Stimulated activated CD8-positive, alpha-beta memory T cell treated with anti-CD3 and anti-CD28 coated beads, Interleukin-15, amount 100 ng/mL, for 4 hours (primary cell): ENCODE measurements around the gene DRAM1.
"Not testable (repeated sequence)": the region's sequence is repeated elsewhere in the genome, so short reads cannot be mapped to it uniquely, and the experiment has no call there.

Experiments
- DNase-seq, 2 donors: peaks; one replicate each; pipeline ENCODE4 v3.0.0-alpha.2; 2020; ENCODE audit warnings: low read depth in 2 of 2

Gene DRAM1

DNA sequence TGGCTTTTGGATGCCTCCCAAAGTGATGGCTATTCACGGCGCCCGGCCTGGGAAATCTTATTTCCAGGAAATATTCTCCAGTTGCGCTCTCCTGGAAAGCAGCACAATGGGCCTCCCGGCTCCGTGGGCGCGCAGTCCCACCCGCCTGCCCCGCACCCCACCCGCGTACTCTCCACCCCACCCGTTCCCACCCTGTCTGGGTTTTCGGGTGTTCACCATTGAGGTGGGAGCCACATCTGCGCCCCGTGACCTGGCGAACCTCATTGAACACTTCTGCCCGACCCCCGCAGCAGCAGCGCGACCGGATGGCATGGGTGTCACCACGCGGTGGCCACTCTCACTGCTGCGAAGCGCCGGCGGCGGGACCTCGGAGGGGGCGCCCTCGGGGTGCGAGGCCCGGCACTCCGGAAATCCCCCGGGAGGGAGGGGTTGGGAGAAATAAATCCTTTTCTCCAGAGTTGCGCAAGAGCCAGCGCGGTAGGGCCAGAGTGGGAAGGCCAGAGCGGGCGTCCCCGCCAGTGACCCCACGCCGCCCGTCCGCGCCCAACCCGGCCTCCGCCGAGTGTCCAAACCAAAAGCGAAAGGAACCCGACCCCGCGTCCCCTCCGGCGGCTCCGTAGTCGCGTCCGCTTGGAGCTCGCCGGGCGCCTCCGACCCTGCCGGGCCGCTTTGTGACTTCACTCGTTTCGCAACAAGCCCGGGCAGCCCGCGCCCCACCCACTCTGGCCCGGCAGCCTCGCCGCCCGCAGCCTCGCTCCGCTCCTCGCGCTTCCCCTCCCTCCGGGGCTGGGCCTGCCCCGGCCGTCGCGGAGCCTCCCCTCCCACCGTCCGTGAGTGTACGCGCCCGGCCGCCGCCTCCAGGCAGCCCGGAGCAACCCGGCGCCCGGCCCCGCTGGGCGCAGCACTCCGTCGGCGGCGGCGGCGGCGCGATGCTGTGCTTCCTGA lies at the start of gene DRAM1:
TSS of gene DRAM1 (plus strand) at position 720 of the 945 bp plus-strand sequence. CDS start at position 930, 210 bp downstream.
- peak; percentile 43 to 62 for DNase-seq

DNA sequence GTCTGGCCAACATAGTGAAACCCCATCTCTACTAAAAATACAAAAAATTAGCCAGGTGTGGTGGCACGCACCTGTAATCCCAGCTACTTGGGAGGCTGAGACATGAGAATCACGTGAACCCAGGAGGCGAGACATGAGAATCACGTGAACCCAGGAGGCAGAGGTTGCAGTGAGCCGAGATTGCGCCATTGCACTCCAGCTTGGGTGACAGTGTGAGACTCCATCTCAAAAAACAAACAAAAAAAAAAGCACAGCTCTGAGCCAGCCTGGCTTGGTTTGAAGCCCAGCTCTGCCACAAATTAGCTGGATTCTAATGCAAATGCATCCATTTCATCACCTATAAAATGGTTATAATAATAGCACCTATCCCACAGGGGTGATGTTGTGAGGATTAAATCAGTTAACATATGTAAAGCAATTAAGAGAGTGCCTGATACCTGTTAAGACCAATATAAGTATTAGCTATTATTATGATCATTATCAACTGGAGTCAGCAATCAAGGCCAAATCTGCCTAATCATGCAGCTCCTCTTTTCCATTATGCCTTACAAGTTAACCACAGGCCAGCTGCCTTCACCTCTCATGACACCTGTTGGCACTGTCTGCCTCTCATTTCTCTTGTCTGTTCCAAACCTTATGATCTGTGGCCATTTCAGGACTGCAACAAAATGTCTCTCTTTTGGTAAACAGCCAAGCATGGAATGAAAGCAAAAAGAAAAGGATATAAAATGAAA lies 48.8 kb upstream of the DRAM1 start:
- DNase-seq = no peak

DNA sequence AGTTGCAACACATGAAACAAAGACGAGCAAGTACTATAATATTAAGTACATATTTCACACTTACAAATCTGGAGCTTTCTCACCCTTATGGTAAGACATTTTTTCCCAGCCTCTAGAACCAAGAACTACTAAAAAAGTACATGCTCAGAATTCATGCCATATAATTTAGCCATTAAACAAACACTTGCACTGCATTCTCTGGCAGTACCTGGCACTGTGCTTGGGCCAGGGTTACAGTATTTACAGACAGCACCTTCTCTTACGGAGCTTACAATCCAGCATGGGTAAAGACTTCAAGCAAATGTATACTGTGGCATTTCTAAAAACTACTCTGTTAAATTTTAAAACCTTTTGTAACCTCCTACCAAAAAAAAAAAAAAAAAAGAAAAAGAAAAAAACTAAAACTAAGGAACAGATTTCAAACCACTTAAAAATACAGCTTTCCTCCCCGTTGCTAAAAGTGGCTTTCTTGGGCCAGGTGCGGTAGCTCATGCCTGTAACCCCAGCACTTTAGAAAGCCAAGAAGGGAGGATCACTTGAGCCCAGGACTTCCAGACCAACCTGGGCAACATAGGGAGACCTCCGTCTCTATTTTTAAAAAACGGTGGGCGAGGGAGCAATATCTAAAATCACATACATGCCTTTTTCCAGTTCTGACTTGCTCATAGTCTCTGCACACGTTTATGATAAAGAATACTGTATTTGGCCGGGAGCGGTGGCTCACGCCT lies 47.6 kb upstream of the DRAM1 start:
- no peak for DNase-seq

- peak; percentile 89 to 93 for DNase-seq
Observed at GRCh38 chr12:101830367-101831325, 46.7 kb upstream of the DRAM1 start, which contains the start of gene GNPTAB. Gene GNPTAB (minus strand): TSS chr12:101830959. CDS start chr12:101830675, 284 bp downstream.

DNA sequence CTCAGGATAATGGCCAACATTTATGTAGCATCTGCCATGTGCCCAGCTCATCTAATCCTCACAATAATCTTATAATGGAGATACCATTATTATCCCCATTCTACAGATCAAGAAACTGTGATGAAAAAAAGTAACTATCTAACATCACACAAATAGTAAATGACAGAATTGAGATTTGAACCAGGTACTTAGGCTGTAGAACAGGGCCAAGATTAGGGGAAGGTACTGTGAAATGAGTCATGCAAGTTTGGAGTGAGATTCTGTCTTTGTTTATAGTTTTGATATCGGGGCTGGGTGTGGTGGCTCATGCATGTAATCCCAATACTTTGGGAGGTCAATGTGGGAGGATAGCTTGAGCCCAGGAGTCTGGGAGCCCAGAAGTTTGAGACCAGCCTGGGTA lies 45.4 kb upstream of the DRAM1 start:
- DNase-seq = no peak

DNA sequence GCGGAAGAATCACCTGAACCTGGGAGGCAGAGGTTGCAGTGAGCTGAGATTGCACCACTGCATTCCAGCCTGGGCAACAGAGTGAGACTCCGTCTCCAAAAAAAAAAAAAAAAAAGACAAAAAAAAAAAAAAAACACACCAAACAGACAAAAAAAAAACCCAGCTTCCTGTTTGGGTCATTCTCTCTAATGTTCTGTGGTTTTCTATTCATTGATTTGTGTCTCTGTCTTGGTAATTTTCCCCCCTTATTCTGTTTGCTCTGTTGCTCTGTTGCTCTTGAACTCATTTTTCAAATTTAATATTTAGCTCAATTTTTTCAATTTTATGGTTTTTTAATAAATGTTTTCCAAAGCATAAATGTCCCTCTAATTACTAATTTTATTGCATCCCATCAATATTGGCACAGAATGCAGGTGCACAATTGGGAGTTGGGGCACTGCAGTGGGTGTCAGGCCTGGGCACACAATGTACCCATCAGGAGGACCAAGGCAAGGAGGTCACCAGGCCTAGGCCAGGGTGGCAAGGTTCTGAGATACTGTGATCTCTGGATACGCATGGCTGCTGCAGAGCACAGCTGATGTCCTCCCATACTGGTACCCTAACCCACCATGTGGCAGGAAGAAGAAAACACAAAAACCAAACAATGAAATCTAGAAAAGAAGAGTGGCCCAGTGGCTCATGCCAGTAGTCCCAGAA lies 38.6 kb upstream of the DRAM1 start:
- no peak for DNase-seq

DNA sequence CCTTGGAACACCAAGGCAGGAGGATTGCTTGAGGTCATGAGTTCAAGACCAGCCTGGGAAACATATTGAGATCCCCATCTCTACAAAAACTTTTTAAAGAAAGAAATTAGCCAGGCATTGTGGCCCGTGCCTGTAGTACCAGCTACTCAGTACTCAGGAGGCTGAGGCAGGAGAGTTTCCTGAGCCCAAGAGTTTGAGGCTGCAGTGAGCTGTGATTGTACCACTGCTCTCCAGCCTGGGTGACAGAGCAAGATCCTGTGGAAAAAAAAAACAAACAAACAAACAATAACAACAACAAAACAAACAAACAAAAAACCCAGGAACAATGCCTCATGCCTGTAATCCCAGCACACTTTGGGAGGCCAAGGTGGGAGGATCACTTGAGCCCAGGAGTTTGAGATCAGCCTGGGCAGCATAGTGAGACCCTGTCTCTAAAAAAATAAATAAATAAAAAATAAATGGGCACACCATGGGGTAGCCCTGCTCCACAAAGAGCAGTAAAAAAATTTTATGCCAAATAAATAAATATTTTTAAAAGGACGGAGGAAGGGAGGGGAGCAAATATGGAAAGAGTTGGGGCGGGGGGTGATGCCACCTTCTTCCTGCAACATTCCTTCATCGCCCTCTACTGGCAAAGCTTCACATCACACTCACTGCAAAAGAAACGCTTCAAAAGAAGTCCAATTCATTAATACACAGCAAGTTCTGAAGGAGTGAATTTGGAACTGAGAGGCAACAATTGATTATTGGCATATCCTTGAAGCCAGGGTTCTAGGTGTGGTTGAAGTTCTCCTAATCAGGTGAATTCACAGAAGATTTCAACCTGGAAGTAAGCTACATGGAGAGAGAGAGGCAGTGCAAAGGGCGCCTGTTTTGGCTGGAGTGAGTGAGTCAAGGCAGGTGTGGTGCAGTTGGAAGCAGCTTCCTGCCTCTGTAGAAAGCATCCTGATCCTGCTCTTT lies 37.8 kb upstream of the DRAM1 start:
- DNase-seq = peak; percentile 13 to 44

- DNase-seq = no peak
Observed at GRCh38 chr12:101841069-101841468, 36.3 kb upstream of the DRAM1 start.

- no peak for DNase-seq
Observed at GRCh38 chr12:101845137-101845711, 32.2 kb upstream of the DRAM1 start.

DNA sequence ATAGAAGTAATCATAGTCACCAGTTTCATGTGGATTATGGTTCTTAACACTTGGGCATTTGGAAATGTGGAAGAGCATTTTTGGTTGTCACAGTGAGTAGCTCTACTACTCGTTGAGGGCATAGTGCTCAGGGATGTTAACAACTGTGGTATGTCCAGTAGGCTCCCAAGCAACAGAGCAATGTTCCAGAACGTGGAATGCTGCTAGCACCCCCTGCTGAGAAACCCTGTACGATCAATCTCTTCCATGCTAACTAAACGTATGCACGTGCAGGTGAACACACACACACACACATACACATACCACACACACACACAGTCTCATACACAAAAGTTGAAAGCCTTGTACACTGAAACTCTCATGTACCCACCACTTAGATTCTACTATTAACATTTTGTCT lies 30.1 kb upstream of the DRAM1 start:
- DNase-seq = no peak

- DNase-seq = no peak
Observed at GRCh38 chr12:101850199-101850598, 27.2 kb upstream of the DRAM1 start.

- no peak for DNase-seq
Observed at GRCh38 chr12:101852998-101853397, 24.4 kb upstream of the DRAM1 start.

- no peak for DNase-seq
Observed at GRCh38 chr12:101854747-101855146, 22.6 kb upstream of the DRAM1 start.

- DNase-seq = no peak
Observed at GRCh38 chr12:101855364-101855884, 22.0 kb upstream of the DRAM1 start.

- DNase-seq = no peak
Observed at GRCh38 chr12:101855976-101856375, 21.4 kb upstream of the DRAM1 start.

- not testable (repeated sequence) for DNase-seq
Observed at GRCh38 chr12:101856614-101857013, 20.8 kb upstream of the DRAM1 start.

- DNase-seq = no peak
Observed at GRCh38 chr12:101857043-101857558, 20.3 kb upstream of the DRAM1 start.

DNA sequence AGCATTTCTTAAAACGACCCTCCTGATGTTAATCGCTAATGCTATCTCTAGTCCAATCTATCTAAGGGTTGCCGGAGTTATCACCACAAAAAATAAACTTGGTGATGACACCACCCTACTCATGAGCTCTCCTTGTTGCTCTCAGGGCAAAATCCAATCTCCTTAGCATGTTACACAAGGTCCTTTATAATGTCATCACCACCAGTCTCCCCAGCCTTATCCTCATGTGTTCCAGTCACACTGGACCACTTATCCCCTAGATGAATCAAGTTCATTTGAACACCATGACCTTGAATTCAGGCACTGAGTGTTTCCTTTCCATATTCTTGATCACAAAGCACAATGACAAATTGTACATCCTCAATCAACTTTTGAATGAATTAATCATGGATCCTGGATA lies 19.0 kb upstream of the DRAM1 start:
- no peak for DNase-seq
